ENCODE results near the gene ABITRAM. TPM values are rescaled to one million over a fixed set of nuclear protein-coding genes. Genes with fewer than 3 reads are reported as not detected.

Gene ABITRAM
- total and polyA plus RNA-seq, 2 of the 13 experiments (the other 11 are each of a cell fraction or from before 2014, with no cell fraction given), result 10.2 to 21.6 TPM

GRCh38 chr9:108894225-108894997, 39.8 kb upstream of the ABITRAM start (continued):
- TF ChIP-seq ZUFSP (CRISPR knock-in tag; IDR thresholded peaks at IDR 0.05; ENCODE audit: borderline replicate concordance), result no peak
- TF ChIP-seq NCOA5 (CRISPR knock-in tag; IDR thresholded peaks at IDR 0.05), result no peak
- 0 out of 2 replicates have a peak, but pooled peaks have one; percentile 27 for TF ChIP-seq KDM4B (CRISPR knock-in tag; IDR thresholded peaks at IDR 0.05)
- TF ChIP-seq SALL2 (CRISPR knock-in tag; IDR thresholded peaks at IDR 0.05), result no peak
- TF ChIP-seq NR2F1 (CRISPR knock-in tag; IDR thresholded peaks at IDR 0.05), result peak; percentile 42 to 71; a peak in 1 of 4 replicates
- no peak for TF ChIP-seq ZNF784 (CRISPR knock-in tag; IDR thresholded peaks at IDR 0.05; ENCODE audit: borderline replicate concordance)
- TF ChIP-seq SKIL (CRISPR knock-in tag; IDR thresholded peaks at IDR 0.05; ENCODE audit: borderline replicate concordance), result peak; percentile 64; the same call in 1 of the 2 replicates
- no peak for TF ChIP-seq GTF2F1 (IDR thresholded peaks at IDR 0.05; ENCODE audit: low read length)
- TF ChIP-seq IKZF4 (CRISPR knock-in tag; IDR thresholded peaks at IDR 0.05; ENCODE audit: borderline replicate concordance, low read depth, not compliant biosample characterization), result no peak
- peak; percentile 96 for TF ChIP-seq ZNF609 (CRISPR knock-in tag; IDR thresholded peaks at IDR 0.05; ENCODE audit: borderline replicate concordance)
- TF ChIP-seq MYC (CRISPR knock-in tag; IDR thresholded peaks at IDR 0.05; ENCODE audit: borderline replicate concordance), result no peak
- TF ChIP-seq HOXA5 (CRISPR knock-in tag; IDR thresholded peaks at IDR 0.05), result 0 out of 2 replicates have a peak, but pooled peaks have one; percentile 45
- no peak for TF ChIP-seq ZNF136 (CRISPR knock-in tag; IDR thresholded peaks at IDR 0.05; ENCODE audit: low read depth)
- TF ChIP-seq ZNF256 (CRISPR knock-in tag; conservative IDR thresholded peaks at IDR 0.05), result no peak
- no peak for TF ChIP-seq ATRX (CRISPR knock-in tag; IDR thresholded peaks at IDR 0.05; ENCODE audit: borderline replicate concordance)
- TF ChIP-seq ZNF616 (CRISPR knock-in tag; IDR thresholded peaks at IDR 0.05; ENCODE audit: low read depth), result no peak
- no peak for TF ChIP-seq PLRG1 (conservative IDR thresholded peaks at IDR 0.05)
